Measurements from ENCODE around the gene TRIO. TPM values are rescaled to one million over a fixed set of nuclear protein-coding genes. Genes with fewer than 3 reads are reported as not detected.

Gene TRIO
- total RNA-seq, 1 experiment from 2014 or later: 68.4 TPM

- Histone ChIP-seq H3K36me3 (ENCODE audit: control insufficient read depth in 1 of 2, insufficient read depth in 2 of 2, low read length in 2 of 2) (0 out of 4 replicates have a peak, but pooled peaks cover 3% of the 10 kb centered on the region in 2 experiments), H3K4me1 (ENCODE audit: control insufficient read depth in 1 of 2, insufficient read depth in 2 of 2, low read length in 2 of 2) (peaks cover 0 to 4% of the 10 kb centered on the region in 2 experiments; a peak in 1 of 4 replicates), H3K27me3 (ENCODE audit: insufficient read depth, low read length) (no peaks in the 10 kb centered on the region), H3K9me2 (ENCODE audit: insufficient read depth) (no peaks in the 10 kb centered on the region), H2AFZ (ENCODE audit: low read depth, low read length, poor library complexity, severe bottlenecking) (no peak overlapping the region), H3K27ac (ENCODE audit: low read depth, low read length) (no peak overlapping the region), H4K20me1 (ENCODE audit: insufficient read depth) (no peaks in the 10 kb centered on the region), H3K9me3 (ENCODE audit: control insufficient read depth in 1 of 2, insufficient read depth in 1 of 2, low read depth in 1 of 2, low read length in 2 of 2) (no peaks in the 10 kb centered on the region), H3K4me3 (replicated peaks in 1 of 2; ENCODE audit: low read depth in 1 of 2, low read length in 2 of 2) (no peak overlapping the region), H3K4me2 (ENCODE audit: low read length) (no peak overlapping the region), H3K79me2 (ENCODE audit: insufficient read depth, low read length) (no peaks in the 10 kb centered on the region), H3K9ac (ENCODE audit: low read length) (no peak overlapping the region)
- no TSS peak for BruUV-seq (replicated peaks)
- RAD21 ChIA-PET (ENCODE audit: low non-redundant PET in 1 of 2, low total read pairs in 2 of 2, uncharacterized antibody in 2 of 2, unreplicated experiment in 2 of 2): no interaction called here
- DNase-seq (ENCODE audit: low read depth, low spot score) (no peak), ATAC-seq (no peak)
- CTCF ChIA-PET: interaction anchor here (0.9 kb wide), 1 partner anchor 223 kb away, joined by 3 read pairs; no protein-coding TSS in a partner anchor
- intact Hi-C loops (cut with micrococcal nuclease): no loop called here
- TF ChIP-seq RAD21 (IDR thresholded peaks at IDR 0.05; ENCODE audit: low read depth): no peak
- TF ChIP-seq EGR1 (IDR thresholded peaks at IDR 0.05; ENCODE audit: low read depth): no peak
- no peak for TF ChIP-seq CEBPB (IDR thresholded peaks at IDR 0.05; ENCODE audit: low read depth)
- TF ChIP-seq SP1 (IDR thresholded peaks at IDR 0.05; ENCODE audit: low read depth): no peak
- TF ChIP-seq POLR2AphosphoS5 (IDR thresholded peaks at IDR 0.05; ENCODE audit: low read depth, low read length): no peak
- TF ChIP-seq, protein P1, sequence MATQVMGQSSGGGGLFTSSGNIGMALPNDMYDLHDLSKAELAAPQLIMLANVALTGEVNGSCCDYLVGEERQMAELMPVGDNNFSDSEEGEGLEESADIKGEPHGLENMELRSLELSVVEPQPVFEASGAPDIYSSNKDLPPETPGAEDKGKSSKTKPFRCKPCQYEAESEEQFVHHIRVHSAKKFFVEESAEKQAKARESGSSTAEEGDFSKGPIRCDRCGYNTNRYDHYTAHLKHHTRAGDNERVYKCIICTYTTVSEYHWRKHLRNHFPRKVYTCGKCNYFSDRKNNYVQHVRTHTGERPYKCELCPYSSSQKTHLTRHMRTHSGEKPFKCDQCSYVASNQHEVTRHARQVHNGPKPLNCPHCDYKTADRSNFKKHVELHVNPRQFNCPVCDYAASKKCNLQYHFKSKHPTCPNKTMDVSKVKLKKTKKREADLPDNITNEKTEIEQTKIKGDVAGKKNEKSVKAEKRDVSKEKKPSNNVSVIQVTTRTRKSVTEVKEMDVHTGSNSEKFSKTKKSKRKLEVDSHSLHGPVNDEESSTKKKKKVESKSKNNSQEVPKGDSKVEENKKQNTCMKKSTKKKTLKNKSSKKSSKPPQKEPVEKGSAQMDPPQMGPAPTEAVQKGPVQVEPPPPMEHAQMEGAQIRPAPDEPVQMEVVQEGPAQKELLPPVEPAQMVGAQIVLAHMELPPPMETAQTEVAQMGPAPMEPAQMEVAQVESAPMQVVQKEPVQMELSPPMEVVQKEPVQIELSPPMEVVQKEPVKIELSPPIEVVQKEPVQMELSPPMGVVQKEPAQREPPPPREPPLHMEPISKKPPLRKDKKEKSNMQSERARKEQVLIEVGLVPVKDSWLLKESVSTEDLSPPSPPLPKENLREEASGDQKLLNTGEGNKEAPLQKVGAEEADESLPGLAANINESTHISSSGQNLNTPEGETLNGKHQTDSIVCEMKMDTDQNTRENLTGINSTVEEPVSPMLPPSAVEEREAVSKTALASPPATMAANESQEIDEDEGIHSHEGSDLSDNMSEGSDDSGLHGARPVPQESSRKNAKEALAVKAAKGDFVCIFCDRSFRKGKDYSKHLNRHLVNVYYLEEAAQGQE (IDR thresholded peaks at IDR 0.05; ENCODE audit: low read depth): no peak
- POLR2A ChIA-PET: no interaction called here
Observed at GRCh38 chr5:14425559-14425958, 282.4 kb downstream of the TRIO start.

DNA sequence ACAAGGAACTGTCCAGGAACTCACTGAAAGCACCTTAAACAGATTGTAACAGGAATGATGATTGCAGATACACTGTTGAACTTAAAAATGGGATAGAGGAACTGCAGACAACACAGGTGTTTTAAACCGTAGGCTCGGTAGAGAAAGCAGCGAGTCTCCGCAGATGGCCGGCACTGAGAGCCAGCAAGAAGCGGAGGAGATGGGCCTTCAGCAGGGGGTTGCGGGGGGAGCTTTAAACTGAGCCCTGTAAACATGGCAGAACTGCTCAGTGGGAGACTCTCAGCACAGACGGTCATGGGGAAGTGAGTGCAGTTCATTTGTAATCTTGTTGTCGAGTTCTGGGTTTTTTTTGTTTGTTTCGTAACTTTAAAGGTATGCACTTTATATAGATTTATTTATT is 283.4 kb downstream of the TRIO start:
- POLR2A ChIA-PET: no interaction called here
- RAD21 ChIA-PET (ENCODE audit: low non-redundant PET in 1 of 2, low total read pairs in 2 of 2, uncharacterized antibody in 2 of 2, unreplicated experiment in 2 of 2): no interaction called here
- Histone ChIP-seq H3K79me2 (ENCODE audit: insufficient read depth, low read length) (no peaks in the 10 kb centered on the region), H3K9me3 (ENCODE audit: control insufficient read depth in 1 of 2, insufficient read depth in 1 of 2, low read depth in 1 of 2, low read length in 2 of 2) (no peaks in the 10 kb centered on the region), H3K4me3 (replicated peaks in 1 of 2; ENCODE audit: low read depth in 1 of 2, low read length in 2 of 2) (no peak overlapping the region), H3K4me2 (ENCODE audit: low read length) (no peak overlapping the region), H3K4me1 (ENCODE audit: control insufficient read depth in 1 of 2, insufficient read depth in 2 of 2, low read length in 2 of 2) (no peaks in the 10 kb centered on the region), H2AFZ (ENCODE audit: low read depth, low read length, poor library complexity, severe bottlenecking) (no peak overlapping the region), H3K27me3 (ENCODE audit: insufficient read depth, low read length) (no peaks in the 10 kb centered on the region), H4K20me1 (ENCODE audit: insufficient read depth) (no peaks in the 10 kb centered on the region), H3K9ac (ENCODE audit: low read length) (no peak overlapping the region), H3K27ac (ENCODE audit: low read depth, low read length) (no peak overlapping the region), H3K9me2 (ENCODE audit: insufficient read depth) (no peaks in the 10 kb centered on the region), H3K36me3 (ENCODE audit: control insufficient read depth in 1 of 2, insufficient read depth in 2 of 2, low read length in 2 of 2) (peaks cover 3% of the 10 kb centered on the region in 2 experiments; a peak in 1 of 4 replicates)
- no TSS peak for BruUV-seq (replicated peaks)
- no peak for ATAC-seq
- TF ChIP-seq CEBPB (IDR thresholded peaks at IDR 0.05; ENCODE audit: low read depth): no peak
- TF ChIP-seq ELF1 (IDR thresholded peaks at IDR 0.05; ENCODE audit: borderline replicate concordance, low read depth): no peak
- TF ChIP-seq ZFX (IDR thresholded peaks at IDR 0.05): no peak
- DNase-seq (ENCODE audit: low read depth, low spot score): no peak
- intact Hi-C loops (cut with micrococcal nuclease): no loop called here
- CTCF ChIA-PET: interaction anchor here (0.9 kb wide), 1 partner anchor 222 kb away, joined by 3 read pairs; no protein-coding TSS in a partner anchor

Data from HCT116 (cell line).